ENCODE results near the gene PLTP. TPM values are rescaled to one million over a fixed set of nuclear protein-coding genes. Genes with fewer than 3 reads are reported as not detected.

Gene PLTP
- total RNA-seq, 1 experiment from 2014 or later: 1.4 TPM

- peaks cover 1% of the 10 kb centered on the region for H3K4me1 Mint-ChIP-seq (ENCODE audit: low read depth, unreplicated experiment)
- intact Hi-C loops (cut with micrococcal nuclease; ENCODE audit: unreplicated experiment): no loop called here
- BruUV-seq (replicated peaks): no TSS peak
- CTCF ChIA-PET: interaction anchor here (1.4 kb wide), 1 partner anchor 17 kb away, joined by 3 read pairs; the partner anchor contains the start of gene ZSWIM1
- TF ChIP-seq, protein P1, sequence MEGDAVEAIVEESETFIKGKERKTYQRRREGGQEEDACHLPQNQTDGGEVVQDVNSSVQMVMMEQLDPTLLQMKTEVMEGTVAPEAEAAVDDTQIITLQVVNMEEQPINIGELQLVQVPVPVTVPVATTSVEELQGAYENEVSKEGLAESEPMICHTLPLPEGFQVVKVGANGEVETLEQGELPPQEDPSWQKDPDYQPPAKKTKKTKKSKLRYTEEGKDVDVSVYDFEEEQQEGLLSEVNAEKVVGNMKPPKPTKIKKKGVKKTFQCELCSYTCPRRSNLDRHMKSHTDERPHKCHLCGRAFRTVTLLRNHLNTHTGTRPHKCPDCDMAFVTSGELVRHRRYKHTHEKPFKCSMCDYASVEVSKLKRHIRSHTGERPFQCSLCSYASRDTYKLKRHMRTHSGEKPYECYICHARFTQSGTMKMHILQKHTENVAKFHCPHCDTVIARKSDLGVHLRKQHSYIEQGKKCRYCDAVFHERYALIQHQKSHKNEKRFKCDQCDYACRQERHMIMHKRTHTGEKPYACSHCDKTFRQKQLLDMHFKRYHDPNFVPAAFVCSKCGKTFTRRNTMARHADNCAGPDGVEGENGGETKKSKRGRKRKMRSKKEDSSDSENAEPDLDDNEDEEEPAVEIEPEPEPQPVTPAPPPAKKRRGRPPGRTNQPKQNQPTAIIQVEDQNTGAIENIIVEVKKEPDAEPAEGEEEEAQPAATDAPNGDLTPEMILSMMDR (IDR thresholded peaks at IDR 0.05; ENCODE audit: unreplicated experiment): no peak
- H3K36me3 Mint-ChIP-seq (ENCODE audit: insufficient read depth, unreplicated experiment): peaks cover 7% of the 10 kb centered on the region
- no peaks in the 10 kb centered on the region for H3K27me3 Mint-ChIP-seq (ENCODE audit: unreplicated experiment)
- no peak for DNase-seq
- H3K4me3 Mint-ChIP-seq (ENCODE audit: low read depth, unreplicated experiment): no peak overlapping the region
- H3K9me3 Mint-ChIP-seq (ENCODE audit: low read depth, unreplicated experiment): no peaks in the 10 kb centered on the region
- H3K27ac Mint-ChIP-seq (ENCODE audit: unreplicated experiment): no peak overlapping the region
Observed at GRCh38 chr20:45897692-45898091, 14.3 kb downstream of the PLTP start.

- no TSS peak for BruUV-seq (replicated peaks)
- TF ChIP-seq, protein P1 (IDR thresholded peaks at IDR 0.05; ENCODE audit: unreplicated experiment): no peak
- Mint-ChIP-seq H3K4me3 (ENCODE audit: low read depth, unreplicated experiment) (no peak overlapping the region), H3K27ac (ENCODE audit: unreplicated experiment) (no peak overlapping the region), H3K36me3 (ENCODE audit: insufficient read depth, unreplicated experiment) (peaks cover 11% of the 10 kb centered on the region), H3K9me3 (ENCODE audit: low read depth, unreplicated experiment) (no peaks in the 10 kb centered on the region), H3K4me1 (ENCODE audit: low read depth, unreplicated experiment) (peaks cover 5% of the 10 kb centered on the region), H3K27me3 (ENCODE audit: unreplicated experiment) (no peaks in the 10 kb centered on the region)
- DNase-seq: no peak
- intact Hi-C loops (cut with micrococcal nuclease; ENCODE audit: unreplicated experiment): no loop called here
- CTCF ChIA-PET: interaction anchor here (1.4 kb wide), 1 partner anchor 16 kb away, joined by 3 read pairs; the partner anchor contains the start of gene ZSWIM1
Observed at GRCh38 chr20:45897289-45897688, 14.7 kb downstream of the PLTP start.

GRCh38 chr20:45896641-45897161 is 15.3 kb downstream of the PLTP start:
- no peak overlapping the region for H3K27ac Mint-ChIP-seq (ENCODE audit: unreplicated experiment)
- CTCF ChIA-PET: no interaction called here
- H3K4me3 Mint-ChIP-seq (ENCODE audit: low read depth, unreplicated experiment): no peak overlapping the region
- DNase-seq: no peak
- no TSS peak for BruUV-seq (replicated peaks)
- H3K36me3 Mint-ChIP-seq (ENCODE audit: insufficient read depth, unreplicated experiment): peaks cover 17% of the 10 kb centered on the region
- H3K9me3 Mint-ChIP-seq (ENCODE audit: low read depth, unreplicated experiment): no peaks in the 10 kb centered on the region
- H3K27me3 Mint-ChIP-seq (ENCODE audit: unreplicated experiment): no peaks in the 10 kb centered on the region
- intact Hi-C loops (cut with micrococcal nuclease; ENCODE audit: unreplicated experiment): no loop called here
- TF ChIP-seq, protein P1 (IDR thresholded peaks at IDR 0.05; ENCODE audit: unreplicated experiment): no peak
- H3K4me1 Mint-ChIP-seq (ENCODE audit: low read depth, unreplicated experiment): peaks cover 9% of the 10 kb centered on the region

- intact Hi-C loops (cut with micrococcal nuclease; ENCODE audit: unreplicated experiment): no loop called here
- no peak for DNase-seq
- no peak overlapping the region for H3K4me3 Mint-ChIP-seq (ENCODE audit: low read depth, unreplicated experiment)
- BruUV-seq (replicated peaks): no TSS peak
- CTCF ChIA-PET: no interaction called here
- TF ChIP-seq, protein P1 (IDR thresholded peaks at IDR 0.05; ENCODE audit: unreplicated experiment): no peak
- H3K27me3 Mint-ChIP-seq (ENCODE audit: unreplicated experiment): no peaks in the 10 kb centered on the region
- no peaks in the 10 kb centered on the region for H3K9me3 Mint-ChIP-seq (ENCODE audit: low read depth, unreplicated experiment)
- H3K4me1 Mint-ChIP-seq (ENCODE audit: low read depth, unreplicated experiment): peaks cover 9% of the 10 kb centered on the region
- peaks cover 36% of the 10 kb centered on the region for H3K36me3 Mint-ChIP-seq (ENCODE audit: insufficient read depth, unreplicated experiment)
- no peak overlapping the region for H3K27ac Mint-ChIP-seq (ENCODE audit: unreplicated experiment)
Observed at GRCh38 chr20:45894797-45895196, 17.2 kb downstream of the PLTP start.
